Lower leg skin (tissue), 3 donors: ENCODE measurements around the gene RAPGEF3.

ENCODE experiments used
- CTCF ChIP-seq, 3 donors: fragments of 450-650 bp; IDR thresholded peaks; one replicate each; pipeline ENCODE4 v1.5.1; 2016; ENCODE audit warnings: antibody characterized with exemption in 3 of 3, mild to moderate bottlenecking in 3 of 3, moderate library complexity in 2 of 3
- POLR2A ChIP-seq, 2 donors: fragments of 450-650 bp; IDR thresholded peaks; one replicate each; pipeline ENCODE4 v1.6.1; 2016 to 2017; ENCODE audit warnings: antibody characterized with exemption in 2 of 2, mild to moderate bottlenecking in 1 of 2, moderate library complexity in 1 of 2

- TF ChIP-seq CTCF (IDR thresholded peaks at IDR 0.05), result no peak
- TF ChIP-seq POLR2A (IDR thresholded peaks at IDR 0.05), result no peak
These were observed 36.4 kb downstream of the RAPGEF3 start for GRCh38 chr12:47722136-47722834.
